Stomach (tissue), 9 donors: ENCODE results near the gene PRKN. TPM values are rescaled to one million over a fixed set of nuclear protein-coding genes. Genes with fewer than 3 reads are reported as not detected.
"Not testable (repeated sequence)": the region's sequence is repeated elsewhere in the genome, so short reads cannot be mapped to it uniquely, and the experiment has no call there.

Experiments
- DNase-seq, 2 donors: peaks; one replicate each; pipeline versions ENCODE4 v3.0.0 to v3.0.0-alpha.2; 2013 to 2019
- H3K27ac ChIP-seq, 5 donors: fragments of 200-600 bp in 4 of 5; sonication (generic) in 4 of 5; one replicate each; pipeline ENCODE4 v1.5.1; 2013 to 2019; ENCODE audit warnings: mild to moderate bottlenecking in 1 of 5, moderate library complexity in 1 of 5
- H3K27me3 ChIP-seq, 3 donors: fragments of 200-600 bp; sonication (generic); one replicate each; pipeline ENCODE4 v1.5.1; 2017 to 2019; ENCODE audit warnings: mixed run types in 1 of 3
- H3K36me3 ChIP-seq, 4 donors: fragments of 200-600 bp; sonication (generic); 1 replicate in 3 of 4; 2 replicates in 1 of 4; pipeline ENCODE4 v1.5.1; 2016 to 2019
- H3K4me1 ChIP-seq, 4 donors: fragments of 200-600 bp; sonication (generic); one replicate each; pipeline ENCODE4 v1.5.1; 2016 to 2019
- H3K4me3 ChIP-seq, 4 donors: fragments of 200-600 bp; sonication (generic) in 3 of 4; one replicate each; pipeline ENCODE4 v1.5.1; 2016 to 2019; ENCODE audit warnings: mild to moderate bottlenecking in 1 of 4
- H3K9me3 ChIP-seq, 4 donors: fragments of 200-600 bp; sonication (generic); one replicate each; pipeline ENCODE4 v1.5.1; 2016 to 2019
- CTCF ChIP-seq, 7 experiments: fragments of 450-650 bp in 4 of 7; fragments of 200-600 bp in 3 of 7; sonication (generic) in 3 of 7; IDR thresholded peaks; one replicate each; pipeline ENCODE4 v1.5.1; 2016 to 2019; ENCODE audit warnings: antibody characterized with exemption in 7 of 7, control low read depth in 2 of 7, mild to moderate bottlenecking in 1 of 7
- EP300 ChIP-seq: sonication (generic); formaldehyde crosslinking; IDR thresholded peaks from one replicate; pipeline ENCODE4 v1.6.1; 2017; ENCODE audit warnings: antibody characterized with exemption
- POLR2A ChIP-seq, 4 donors: fragments of 450-650 bp; IDR thresholded peaks; one replicate each; pipeline ENCODE4 v1.6.1; 2016; ENCODE audit warnings: antibody characterized with exemption in 4 of 4, control low read depth in 2 of 4, mild to moderate bottlenecking in 1 of 4, moderate library complexity in 1 of 4
- POLR2AphosphoS5 ChIP-seq, 3 donors: sonication (generic); formaldehyde crosslinking; IDR thresholded peaks; one replicate each; pipeline ENCODE4 v1.6.1; 2016; ENCODE audit warnings: antibody characterized with exemption in 3 of 3
- WGBS, 5 donors: extraction: QIAGEN DNeasy Blood & Tissue Kit in 3 of 5; methylation state at CpG; one replicate each; pipeline versions ENCODE4 v1.1.5 to v1.1.7; 2013 to 2018; 5-methylcytosine and 5-hydroxymethylcytosine counted together
- intact Hi-C: fragments of 100-400 bp; cut with DNase I; formaldehyde crosslinking; loops from one replicate; pipeline ENCODE4 v1.15.1; 2023; ENCODE audit warnings: low total_unique reads
- polyA plus RNA-seq, 3 donors: library from polyadenylated mRNA; stranded (reverse); fragments of 200-250 nt; gene quantifications; one replicate each; pipeline ENCODE4 v1.2.3, GENCODE V29; 2013
- total RNA-seq, 5 donors: library from RNA; depleted of rRNA; stranded (reverse); fragments of >200 nt; gene quantifications; one replicate each; pipeline versions ENCODE4 v1.1.0 to v1.2.3, GENCODE V29; 2014 to 2016
- donor health status: healthy with polysubstance abuse.
- donor health status: Bipolar disorder and iron deficiency.
- donor health status: healthy.

Gene PRKN
- total and polyA plus RNA-seq, 8 donors, result 0.68 to 19.8 (median 9.5) TPM

GRCh38 chr6:162533009-162533400 is 194.6 kb downstream of the PRKN start:
- no peak for DNase-seq
- TF ChIP-seq EP300, result no peak
- TF ChIP-seq CTCF (IDR thresholded peaks at IDR 0.05), result no peak
- no peak for TF ChIP-seq POLR2AphosphoS5 (IDR thresholded peaks at IDR 0.05)
- TF ChIP-seq POLR2A (IDR thresholded peaks at IDR 0.05), result no peak
- no peak overlapping the region for H3K27ac ChIP-seq

DNA sequence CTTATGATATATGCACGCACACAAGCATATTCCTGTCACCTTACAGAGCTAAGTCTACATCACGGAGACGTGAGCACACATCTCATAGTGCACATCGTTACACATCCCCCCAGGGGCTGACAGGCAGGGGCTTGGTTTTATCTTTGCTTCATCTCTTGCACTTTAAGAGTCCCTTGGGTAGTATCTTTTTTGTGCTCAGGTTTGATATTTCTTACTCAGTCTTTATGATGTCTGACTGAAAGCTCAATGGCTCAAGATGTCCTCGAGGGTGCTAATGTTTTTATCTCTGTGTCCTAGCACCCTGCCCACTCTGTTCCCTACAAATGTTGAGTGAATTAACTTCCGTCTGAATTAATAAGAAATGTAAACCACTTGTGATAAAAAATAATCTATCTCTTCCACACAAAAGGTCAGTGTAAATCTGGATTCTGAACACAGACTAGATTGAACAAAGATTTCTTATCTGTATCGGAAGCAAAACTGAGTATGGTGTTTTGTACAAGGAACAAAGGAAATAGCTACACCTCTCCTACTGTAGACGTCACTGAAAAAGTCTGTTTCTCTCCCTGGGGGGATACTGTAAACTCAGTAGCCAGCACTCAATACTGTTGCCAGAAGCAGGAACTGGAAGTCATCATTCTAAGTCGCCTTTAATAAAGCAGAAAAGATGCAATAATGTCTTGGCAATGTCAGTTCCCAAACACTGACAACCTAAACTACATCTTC is 195.1 kb downstream of the PRKN start:
- H3K9me3 ChIP-seq, result no peaks in the 10 kb centered on the region
- WGBS, 5 donors, result 59 to 68% (median 60%) methylated on average over 9 of the region's 9 CpGs
- intact Hi-C loops, result no loop called here
- no peak for TF ChIP-seq CTCF (IDR thresholded peaks at IDR 0.05)
- TF ChIP-seq POLR2A (IDR thresholded peaks at IDR 0.05), result no peak
- no peak for TF ChIP-seq POLR2AphosphoS5 (IDR thresholded peaks at IDR 0.05)
- no peak for TF ChIP-seq EP300
- DNase-seq, result no peak
- H3K27me3 ChIP-seq, result no peaks in the 10 kb centered on the region
- H3K4me1 ChIP-seq, result peaks cover 0 to 11% (median 2%) of the 10 kb centered on the region in 4 donors
- no peak overlapping the region for H3K27ac ChIP-seq
- no peak overlapping the region for H3K4me3 ChIP-seq
- no peaks in the 10 kb centered on the region for H3K36me3 ChIP-seq

More at GRCh38 chr6:162533009-162533400, 194.6 kb downstream of the PRKN start:
- Histone ChIP-seq H3K36me3 (no peaks in the 10 kb centered on the region), H3K9me3 (no peaks in the 10 kb centered on the region), H3K4me1 (peaks cover 0 to 11% (median 2%) of the 10 kb centered on the region in 4 donors), H3K4me3 (no peak overlapping the region), H3K27me3 (no peaks in the 10 kb centered on the region)
- WGBS, 5 donors, result 60 to 71% (median 65%) methylated on average over 6 of the region's 6 CpGs
- intact Hi-C loops, result no loop called here

- H3K4me3 ChIP-seq, intact Hi-C loops, H3K36me3 ChIP-seq, H3K9me3 ChIP-seq, H3K27me3 ChIP-seq, DNase-seq, H3K27ac ChIP-seq: not testable (repeated sequence)
- WGBS, 5 donors, result 81 to 95% (median 91%) methylated on average over 4 of the region's 4 CpGs
- peaks cover 0 to 11% (median 2%) of the 10 kb centered on the region in 4 donors for H3K4me1 ChIP-seq
These were observed 196.2 kb downstream of the PRKN start for GRCh38 chr6:162531391-162531790.

DNA sequence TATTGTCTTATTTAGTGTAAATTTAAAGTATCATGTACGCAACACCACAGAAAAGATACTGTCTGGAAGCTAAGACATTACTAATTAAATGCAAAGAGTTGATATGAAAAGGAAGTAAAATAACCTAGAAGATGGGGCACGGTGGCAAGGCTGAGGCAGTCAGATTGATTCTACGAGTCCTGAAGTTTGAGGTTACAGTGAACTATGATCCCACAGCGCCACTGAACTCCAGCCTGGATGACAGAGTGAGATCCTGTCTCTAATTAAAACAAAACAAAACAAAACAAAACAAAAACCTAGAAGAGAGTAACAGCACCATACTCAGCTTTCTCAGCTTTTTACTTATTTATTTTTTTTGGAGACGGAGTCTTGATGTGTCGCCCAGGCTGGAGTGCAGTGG is 199.0 kb downstream of the PRKN start:
- WGBS, 5 donors, result 76 to 85% (median 80%) methylated on average over 6 of the region's 6 CpGs
- DNase-seq, result no peak
- Histone ChIP-seq H3K27ac (no peak overlapping the region), H3K4me1 (peaks cover 0 to 11% (median 2%) of the 10 kb centered on the region in 4 donors), H3K36me3 (no peaks in the 10 kb centered on the region), H3K27me3 (no peaks in the 10 kb centered on the region), H3K9me3 (no peaks in the 10 kb centered on the region), H3K4me3 (no peak overlapping the region)
- TF ChIP-seq CTCF (IDR thresholded peaks at IDR 0.05) (no peak), POLR2A (IDR thresholded peaks at IDR 0.05) (no peak), EP300 (no peak), POLR2AphosphoS5 (IDR thresholded peaks at IDR 0.05) (no peak)
- intact Hi-C loops, result no loop called here

- H3K4me1 ChIP-seq, result no peaks in the 10 kb centered on the region
- no peaks in the 10 kb centered on the region for H3K9me3 ChIP-seq
- no peak overlapping the region for H3K4me3 ChIP-seq
- H3K36me3 ChIP-seq, result no peaks in the 10 kb centered on the region
- H3K27ac ChIP-seq, result no peak overlapping the region
- no peak for TF ChIP-seq EP300
- no peak for TF ChIP-seq POLR2A (IDR thresholded peaks at IDR 0.05)
- no peak for TF ChIP-seq CTCF (IDR thresholded peaks at IDR 0.05)
- no peak for TF ChIP-seq POLR2AphosphoS5 (IDR thresholded peaks at IDR 0.05)
- intact Hi-C loops, result no loop called here
- DNase-seq, result no peak
- no peaks in the 10 kb centered on the region for H3K27me3 ChIP-seq
- WGBS, 5 donors, result 80 to 85% (median 82%) methylated on average over 7 of the region's 7 CpGs
These were observed 200.6 kb downstream of the PRKN start for GRCh38 chr6:162526960-162527359.
